GM18526 (cell line): Measurements from ENCODE around the gene PEX14.

Experiments
- POLR2A ChIP-seq: IDR thresholded peaks from 3 replicates; pipeline ENCODE4 v1.6.1; 2011; ENCODE audit not compliant: insufficient read length; ENCODE audit errors: extremely low read depth

PEX14 gene

GRCh38 chr1:10677491-10678391, 203.0 kb downstream of the PEX14 start:
- no peak for TF ChIP-seq POLR2A

- TF ChIP-seq POLR2A, result no peak
These were observed 203.7 kb downstream of the PEX14 start for GRCh38 chr1:10678402-10678801.

GRCh38 chr1:10678852-10679251, 204.1 kb downstream of the PEX14 start:
- no peak for TF ChIP-seq POLR2A

- no peak for TF ChIP-seq POLR2A
These were observed 204.9 kb downstream of the PEX14 start for GRCh38 chr1:10679496-10680220.
